Activated CD4-positive, CD25-positive, alpha-beta regulatory T cell treated with anti-CD3 and anti-CD28 coated beads, Interleukin-2, amount 50 U/mL, for 16 hours (primary cell): ENCODE results near the gene CASQ2.

Source experiments
- DNase-seq: peaks from one replicate; pipeline ENCODE4 v3.0.0-alpha.2; 2020; ENCODE audit warnings: low read depth, low spot score

Gene CASQ2

GRCh38 chr1:115768549-115768948, at the start of gene CASQ2:
TSS of gene CASQ2 (minus strand) at chr1:115768714. CDS start at chr1:115768541, 173 bp downstream.
- no peak for DNase-seq

- no peak for DNase-seq
These were observed 47.2 kb upstream of the CASQ2 start for GRCh38 chr1:115815694-115816093.

GRCh38 chr1:115814685-115815398, 46.3 kb upstream of the CASQ2 start:
- DNase-seq: no peak

GRCh38 chr1:115813727-115814126, 45.2 kb upstream of the CASQ2 start:
- DNase-seq: no peak

DNA sequence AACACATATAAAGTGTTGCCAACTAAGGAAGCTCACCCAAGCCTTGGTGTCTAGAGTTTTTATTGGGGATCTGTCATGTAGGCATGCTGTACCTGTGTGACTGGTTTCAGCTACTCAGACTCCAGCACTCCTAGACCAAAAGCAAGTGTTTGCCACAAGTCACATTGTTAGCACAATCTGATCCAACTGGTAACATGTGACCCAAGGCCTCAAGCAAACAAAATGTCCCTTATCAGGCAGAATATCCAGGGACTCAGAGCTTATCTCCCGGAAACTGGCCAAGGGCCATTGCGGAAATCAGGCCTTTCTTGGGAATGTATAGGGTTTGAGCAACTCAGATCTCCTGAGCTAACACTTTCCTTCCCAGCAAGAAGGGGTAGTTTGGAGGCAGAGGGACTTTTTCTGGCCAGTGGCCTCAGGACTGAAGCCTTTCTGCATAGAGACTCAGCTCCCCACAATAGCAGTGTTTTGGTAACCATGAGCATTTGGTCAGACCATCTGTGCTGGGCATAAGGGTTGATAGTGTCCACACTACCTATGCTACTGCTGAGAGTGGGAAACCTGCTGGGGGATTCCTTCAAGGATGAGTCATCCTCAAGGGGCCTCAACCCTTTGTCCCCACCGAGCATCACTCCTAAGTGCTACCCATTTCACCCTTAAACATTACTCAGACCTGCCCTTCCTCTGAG, 42.8 kb upstream of the CASQ2 start:
- DNase-seq: no peak

DNA sequence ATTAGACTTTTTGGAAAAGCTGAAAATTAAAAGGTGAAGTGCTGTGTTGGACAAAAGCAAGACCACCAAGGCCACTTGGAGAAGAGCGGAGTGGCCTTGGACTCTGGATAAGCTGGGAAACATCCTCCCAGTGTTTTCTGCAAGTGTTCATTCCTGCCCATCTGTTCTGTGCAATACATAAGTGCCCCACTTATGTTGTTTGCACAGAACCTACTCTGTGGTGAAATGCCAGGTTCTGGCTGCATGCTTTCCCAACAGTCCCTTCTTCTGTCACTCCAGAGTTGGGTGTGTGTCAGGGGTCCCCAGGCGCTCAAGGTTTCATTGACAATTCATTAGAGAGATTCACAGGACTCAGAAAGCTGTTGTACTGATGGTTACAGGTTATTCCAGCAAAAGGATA, 42.1 kb upstream of the CASQ2 start:
- no peak for DNase-seq

DNA sequence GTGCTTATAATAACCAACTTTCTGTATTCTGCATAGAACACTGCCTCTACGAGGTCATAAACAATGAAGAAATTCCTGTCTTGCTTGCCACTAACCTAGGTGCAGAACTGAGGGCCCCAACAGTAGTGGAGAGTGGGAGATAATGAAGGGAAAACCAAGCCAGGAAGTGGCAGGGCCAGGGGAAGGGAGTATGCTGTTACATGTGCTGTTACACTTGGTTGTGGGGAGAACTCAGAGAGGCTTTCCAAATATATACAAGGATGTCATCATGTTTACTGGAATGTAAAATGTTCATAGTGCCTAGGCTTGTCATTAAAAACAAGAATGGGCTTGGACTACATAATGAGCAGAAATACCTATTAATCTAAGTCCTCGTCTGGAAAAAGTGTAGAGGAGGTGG, 41.3 kb upstream of the CASQ2 start:
- DNase-seq: no peak

- no peak for DNase-seq
These were observed 40.6 kb upstream of the CASQ2 start for GRCh38 chr1:115809076-115809475.

DNA sequence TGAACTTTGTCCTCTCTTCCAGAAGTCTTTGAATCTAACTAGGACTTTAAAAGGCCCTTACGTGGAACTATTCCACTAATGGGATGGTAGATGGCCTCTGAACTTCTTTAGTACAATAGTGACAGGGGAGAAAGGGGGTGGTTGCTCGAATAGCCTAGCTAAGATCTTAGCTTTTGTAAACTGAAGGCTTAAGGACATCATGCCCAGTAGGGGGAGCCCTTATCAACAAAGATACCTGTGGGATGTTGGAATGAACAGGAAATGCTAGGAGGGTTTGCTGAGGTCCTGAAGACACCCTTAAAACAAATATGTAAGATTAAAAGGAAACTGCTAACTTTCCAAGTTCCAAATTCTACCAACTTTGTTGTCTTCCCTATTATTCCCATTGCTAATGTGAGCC, 39.2 kb upstream of the CASQ2 start:
- no peak for DNase-seq

GRCh38 chr1:115805597-115805996, 37.1 kb upstream of the CASQ2 start:
- no peak for DNase-seq

DNA sequence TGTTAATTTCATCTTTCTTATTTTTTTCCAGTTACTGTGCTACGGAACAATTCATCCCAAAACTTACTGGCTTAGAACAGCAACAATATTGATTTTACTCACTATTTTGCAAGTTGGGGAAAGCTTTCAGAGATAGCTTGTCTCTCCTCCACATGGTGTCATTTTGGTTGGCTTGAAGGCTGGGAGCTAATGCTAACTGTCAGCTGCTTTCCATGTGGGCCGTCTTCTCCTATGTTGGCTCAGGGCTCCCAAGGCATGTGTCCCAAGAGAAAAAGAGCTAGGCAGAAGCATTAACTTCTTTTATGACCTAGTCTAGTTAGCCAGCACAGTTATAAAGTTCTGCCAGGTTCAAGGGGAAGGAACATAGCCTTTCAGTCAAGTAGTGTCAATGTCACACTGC, 33.9 kb upstream of the CASQ2 start:
- DNase-seq: no peak

- DNase-seq: no peak
These were observed 29.0 kb upstream of the CASQ2 start for GRCh38 chr1:115797486-115797885.

GRCh38 chr1:115796897-115797296, 28.4 kb upstream of the CASQ2 start:
- no peak for DNase-seq

DNA sequence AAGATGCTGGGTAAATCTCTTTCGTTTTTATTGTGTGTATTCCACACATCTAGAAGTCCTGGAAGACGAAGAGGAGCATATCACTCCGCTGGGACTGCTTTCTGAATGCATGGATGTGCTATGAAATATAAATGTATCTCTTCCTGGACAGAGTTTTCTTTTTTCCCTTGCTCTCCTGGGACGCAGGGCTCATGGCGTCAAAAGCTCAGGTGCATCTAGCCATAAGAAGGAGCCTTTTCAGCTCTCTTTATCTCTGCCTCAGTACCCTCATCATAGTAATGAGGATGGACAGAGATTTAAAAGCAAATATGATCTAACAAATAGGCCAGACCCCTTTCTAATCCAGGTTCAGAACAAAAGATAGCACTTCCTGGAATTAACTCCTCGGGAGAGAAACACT, 27.5 kb upstream of the CASQ2 start:
- DNase-seq: no peak

GRCh38 chr1:115794976-115795639, 26.6 kb upstream of the CASQ2 start:
- DNase-seq: no peak

DNA sequence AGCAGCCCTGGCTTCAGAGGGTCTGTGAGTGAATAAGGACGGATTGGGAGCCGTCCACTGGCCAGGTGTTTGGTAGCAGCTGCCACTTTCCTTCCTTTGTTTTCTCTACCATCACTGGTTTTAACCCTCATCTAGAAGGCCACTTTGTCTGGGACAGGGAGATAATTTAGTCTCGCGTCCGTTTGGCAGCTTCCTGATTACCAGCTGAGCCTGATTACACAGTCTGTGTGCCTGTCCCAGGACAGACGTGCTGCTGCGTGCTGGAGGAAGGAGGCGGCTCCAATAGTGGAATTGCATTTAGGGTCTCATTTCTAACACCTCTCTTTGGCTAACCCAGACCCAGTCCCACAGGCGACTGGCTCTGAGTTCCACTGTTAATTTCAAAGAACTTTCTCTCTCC, 24.6 kb upstream of the CASQ2 start:
- DNase-seq: no peak

GRCh38 chr1:115791816-115792215, 23.3 kb upstream of the CASQ2 start:
- no peak for DNase-seq

DNA sequence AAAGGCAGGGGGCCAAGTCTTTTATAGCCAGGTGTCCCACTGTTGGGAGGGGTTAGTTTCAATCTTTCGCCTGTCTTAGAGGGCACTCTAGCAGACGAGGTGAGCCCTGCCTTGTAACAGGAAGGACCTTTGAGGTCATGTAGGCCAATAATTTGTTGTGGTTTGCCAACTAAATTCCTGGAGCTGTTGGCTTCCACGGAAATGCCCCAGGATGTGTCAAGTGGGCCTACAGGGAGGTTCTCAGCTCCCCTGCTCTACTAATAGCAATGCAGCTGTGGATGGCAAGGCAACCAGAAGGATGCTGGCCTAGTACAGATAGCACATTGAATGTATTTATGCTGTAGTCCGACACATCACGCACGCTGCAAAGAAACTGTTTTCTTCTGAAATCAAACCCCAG, 22.3 kb upstream of the CASQ2 start:
- no peak for DNase-seq

DNA sequence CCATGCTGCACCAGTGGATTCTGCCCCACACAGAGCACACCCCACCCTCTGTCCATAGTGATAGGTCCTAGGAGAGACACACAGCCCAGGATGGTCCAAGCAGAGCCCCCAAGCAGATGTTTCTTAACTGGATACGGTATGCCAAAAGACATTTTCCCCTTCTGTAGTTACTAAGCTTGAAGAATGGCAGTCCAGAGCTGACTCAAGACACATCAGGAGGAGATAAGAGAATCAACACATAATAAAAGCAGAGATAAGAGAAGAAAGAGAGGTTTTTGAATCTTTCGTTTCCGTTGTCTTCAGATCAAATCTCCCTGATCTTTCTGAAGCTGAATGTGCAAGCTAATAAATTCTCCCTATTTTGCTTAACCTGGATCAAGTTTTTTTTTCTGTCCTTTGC, 21.8 kb upstream of the CASQ2 start:
- DNase-seq: no peak

DNA sequence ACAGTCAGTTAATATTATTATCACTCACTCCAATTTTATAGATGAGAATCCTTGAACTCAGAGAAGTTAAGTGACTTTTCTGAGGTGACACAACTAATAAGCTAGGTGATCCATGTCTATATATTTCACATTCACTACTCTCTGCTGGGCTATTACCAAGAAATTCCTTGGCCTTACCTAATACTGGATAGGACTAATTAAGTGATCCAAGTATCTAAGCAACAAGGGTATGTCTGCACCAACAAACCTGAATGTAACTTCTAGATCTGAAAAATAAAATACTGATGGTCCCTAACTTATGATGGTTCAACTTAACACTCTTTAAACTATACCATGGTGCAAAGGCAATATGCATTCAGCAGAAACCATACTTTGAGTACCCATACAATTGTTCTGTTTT, 14.8 kb upstream of the CASQ2 start:
- DNase-seq: no peak

DNA sequence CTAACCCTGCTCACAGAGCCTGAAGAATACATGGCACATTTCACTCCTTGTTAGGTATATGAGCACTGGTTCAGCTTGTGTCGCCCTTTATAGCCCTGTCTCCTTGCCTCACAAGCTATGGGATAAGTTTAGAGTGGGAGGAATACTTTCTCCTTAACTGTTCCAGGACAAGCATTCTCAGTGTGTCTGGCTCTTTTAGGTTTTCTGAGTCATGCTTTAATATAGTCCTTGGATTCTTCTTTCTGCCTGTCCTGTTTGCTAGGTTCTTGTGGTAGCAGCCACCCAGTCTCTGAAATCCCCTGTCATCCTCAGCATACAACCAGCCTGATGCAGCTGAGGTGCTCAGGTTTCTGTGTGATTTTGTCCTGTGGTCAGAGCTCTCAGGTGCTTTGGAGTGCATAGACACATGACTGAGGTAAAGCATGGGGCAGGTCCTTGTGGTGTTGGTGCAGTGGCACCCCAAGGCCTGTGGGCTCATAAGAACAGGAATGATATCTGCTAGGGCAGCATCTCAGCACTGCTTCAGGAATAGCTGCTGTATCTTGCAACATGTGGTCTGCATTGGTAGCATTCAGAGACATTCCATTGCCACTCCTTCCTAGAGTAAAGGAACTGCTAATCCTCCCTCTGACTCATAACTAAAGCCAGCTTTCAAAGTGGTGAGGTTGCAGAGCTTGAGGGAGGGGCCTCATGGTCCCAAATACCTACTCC, 14.2 kb upstream of the CASQ2 start:
- no peak for DNase-seq

DNA sequence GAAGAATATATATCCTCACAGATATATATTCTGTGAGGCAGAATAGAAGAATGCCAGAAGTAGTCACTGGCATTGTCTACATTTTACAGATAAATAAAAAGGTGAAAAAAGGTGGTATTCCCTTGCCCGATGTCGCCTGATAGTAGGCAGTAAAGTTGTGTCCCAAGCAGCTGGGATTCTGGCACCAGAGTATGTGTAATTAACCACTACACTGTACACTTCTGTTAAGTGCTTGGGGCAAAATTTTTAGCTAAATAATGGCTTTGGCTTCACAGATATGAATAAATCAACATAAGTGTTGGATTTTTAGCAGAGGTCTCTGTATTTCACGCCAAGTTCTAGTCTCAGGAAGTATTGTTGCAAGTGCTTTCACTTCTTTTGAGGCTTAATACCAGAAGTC, 13.3 kb upstream of the CASQ2 start:
- DNase-seq: no peak
